ENCODE results near the gene NUTF2.
"Not testable (repeated sequence)": the region's sequence is repeated elsewhere in the genome, so short reads cannot be mapped to it uniquely, and the experiment has no call there.

Gene NUTF2

GRCh38 chr16:67841198-67841815, 5.4 kb upstream of the NUTF2 start:
- no peak for DNase-seq

DNA sequence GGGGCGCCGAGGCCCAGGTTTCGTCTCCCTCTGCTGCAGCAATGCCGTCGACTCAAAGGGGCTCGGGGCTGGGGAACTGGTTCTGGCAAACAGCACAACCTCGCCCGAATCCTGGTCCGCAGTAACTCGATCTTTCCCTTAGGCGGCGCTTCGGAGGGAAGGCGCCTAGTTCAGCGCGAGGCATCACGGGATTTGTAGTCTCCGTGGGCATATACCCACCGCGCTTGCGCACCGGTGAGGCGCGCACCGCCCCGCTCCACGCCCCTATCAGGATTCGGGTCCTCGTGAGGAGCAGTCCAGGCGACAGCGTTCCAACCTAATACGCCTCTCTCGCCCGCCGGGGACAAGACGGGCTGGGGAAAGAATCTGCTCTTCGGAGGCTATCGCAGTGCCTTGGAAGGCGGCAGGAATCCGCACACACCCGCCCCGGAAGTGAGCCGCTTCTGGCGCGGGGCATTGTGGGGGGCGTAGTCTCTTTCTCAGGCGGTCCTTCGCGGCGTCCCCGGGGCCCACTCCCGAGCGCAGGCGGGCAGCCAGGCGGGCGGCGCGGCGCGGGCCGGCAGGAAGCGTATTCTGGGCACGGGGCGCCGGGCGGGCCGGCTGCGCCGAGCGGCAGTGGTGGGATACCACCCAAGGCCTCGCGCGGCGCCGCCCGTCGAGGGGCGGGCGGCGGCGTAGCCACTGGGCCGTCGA, 4.8 kb upstream of the NUTF2 start, which contains the start of gene THAP11:
TSS of gene THAP11 (plus strand) at position 505 of the 693 bp plus-strand sequence. CDS start 235 bp downstream, outside the sequence.
- DNase-seq = peak; percentile 92

- DNase-seq = peak; percentile 58
These were observed 4.0 kb upstream of the NUTF2 start for GRCh38 chr16:67842509-67843342.

DNA sequence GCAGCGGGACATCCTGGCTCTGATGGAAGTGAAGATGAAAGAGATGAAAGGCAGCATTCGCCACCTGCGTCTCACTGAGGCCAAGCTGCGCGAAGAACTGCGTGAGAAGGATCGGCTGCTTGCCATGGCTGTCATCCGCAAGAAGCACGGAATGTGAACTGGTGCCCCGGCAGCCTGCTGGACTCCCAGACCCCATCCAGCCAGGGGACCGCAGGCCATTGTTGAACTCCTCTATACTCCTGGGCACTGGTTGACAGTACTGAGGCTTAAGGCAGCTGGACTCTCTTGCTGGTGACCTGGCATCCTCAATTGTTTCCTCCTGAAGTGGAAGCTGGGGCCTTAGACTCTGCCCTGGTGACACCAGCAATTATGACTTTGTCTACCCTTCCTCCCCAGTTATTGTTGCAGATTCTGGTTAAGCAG, 3.4 kb upstream of the NUTF2 start:
- DNase-seq = no peak

GRCh38 chr16:67844497-67844896, 2.2 kb upstream of the NUTF2 start:
- no peak for DNase-seq

GRCh38 chr16:67845291-67846062, 1.3 kb upstream of the NUTF2 start:
- no peak for DNase-seq

GRCh38 chr16:67846063-67846319, 742 bp upstream of the NUTF2 start:
- DNase-seq = no peak

- no peak for DNase-seq
These were observed 530 bp downstream of the NUTF2 start, which contains the start of gene CENPT for GRCh38 chr16:67847064-67847861. CENPT (minus strand) TSS chr16:67847693; CDS start chr16:67833859, 13,834 bp downstream.

DNA sequence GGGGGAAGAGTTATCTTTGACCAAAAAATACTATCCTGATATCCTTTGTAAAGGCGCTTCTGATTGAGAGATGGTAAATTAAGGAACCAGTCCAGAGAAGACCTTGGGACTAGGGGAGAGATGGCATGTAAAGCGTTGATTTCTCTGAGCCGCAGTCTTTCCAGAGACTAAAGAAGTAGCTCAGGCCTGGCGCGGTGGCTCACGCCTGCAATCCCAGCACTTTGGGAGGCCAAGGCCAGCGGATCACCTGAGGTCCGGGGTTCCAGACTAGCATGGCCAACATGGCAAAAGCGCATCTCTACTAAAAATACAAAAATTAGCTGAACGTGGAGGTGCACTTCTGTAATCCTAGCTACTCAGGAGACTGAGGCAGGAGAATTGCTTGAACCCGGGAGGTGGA, 1.4 kb downstream of the NUTF2 start:
- no peak for DNase-seq

- no peak for DNase-seq
These were observed 6.9 kb downstream of the NUTF2 start for GRCh38 chr16:67853670-67854069.

- no peak for DNase-seq
These were observed 9.1 kb downstream of the NUTF2 start for GRCh38 chr16:67855789-67856188.

- no peak for DNase-seq
These were observed 10.3 kb downstream of the NUTF2 start for GRCh38 chr16:67856927-67857546.

DNA sequence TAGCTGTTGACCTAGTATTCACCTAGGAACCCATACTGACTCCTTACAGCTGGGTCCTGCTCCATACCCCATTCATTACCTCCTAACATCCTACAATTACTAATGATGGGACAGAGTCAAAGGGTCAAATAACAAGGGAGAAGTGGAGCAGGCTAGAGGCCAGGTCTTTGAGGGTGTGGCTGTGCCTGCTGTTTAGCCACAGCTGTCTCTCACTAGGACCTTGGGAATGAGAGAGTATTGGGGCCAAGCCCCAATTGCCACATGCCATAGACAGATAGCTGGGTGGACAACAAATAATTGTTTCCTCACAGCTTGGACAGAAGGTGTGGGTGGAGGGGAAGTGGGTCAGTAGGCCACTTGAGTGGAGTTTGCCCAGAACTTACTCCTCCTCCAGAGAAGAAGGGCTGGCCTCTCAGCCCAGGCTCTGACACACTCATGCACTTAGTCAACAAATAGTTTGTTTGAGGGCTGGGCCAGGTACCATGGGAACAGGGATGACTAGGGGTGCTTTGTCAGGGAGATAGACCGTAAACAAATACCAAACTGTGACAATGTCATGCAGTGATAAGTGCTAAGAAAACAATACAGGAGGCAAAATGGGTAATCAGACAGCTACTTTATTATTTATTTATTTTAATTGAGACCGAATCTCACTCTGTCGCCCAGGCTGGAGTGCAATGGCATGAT, 11.0 kb downstream of the NUTF2 start:
- peak; percentile 37 for DNase-seq

DNA sequence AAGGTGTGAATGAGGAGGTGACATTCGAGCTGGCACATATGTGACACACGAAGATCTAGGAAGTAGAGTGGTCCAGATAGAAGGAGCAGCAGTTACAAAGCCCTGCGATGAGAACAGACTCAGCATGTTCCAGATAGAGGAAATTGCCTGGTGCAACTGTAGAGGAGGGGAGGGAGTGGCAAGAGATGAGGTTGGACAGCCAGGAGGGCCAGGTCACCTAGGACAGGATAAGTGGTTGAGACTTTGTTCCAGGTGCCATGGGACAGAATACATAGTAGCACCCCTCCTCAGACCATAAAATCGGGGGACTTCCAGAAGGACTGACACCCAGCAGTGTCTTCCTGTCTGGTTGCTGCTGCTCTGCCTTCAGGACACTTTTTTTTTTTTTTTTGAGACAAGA, 11.8 kb downstream of the NUTF2 start:
- no peak for DNase-seq

GRCh38 chr16:67860589-67861398, 14.1 kb downstream of the NUTF2 start:
- DNase-seq = no peak

DNA sequence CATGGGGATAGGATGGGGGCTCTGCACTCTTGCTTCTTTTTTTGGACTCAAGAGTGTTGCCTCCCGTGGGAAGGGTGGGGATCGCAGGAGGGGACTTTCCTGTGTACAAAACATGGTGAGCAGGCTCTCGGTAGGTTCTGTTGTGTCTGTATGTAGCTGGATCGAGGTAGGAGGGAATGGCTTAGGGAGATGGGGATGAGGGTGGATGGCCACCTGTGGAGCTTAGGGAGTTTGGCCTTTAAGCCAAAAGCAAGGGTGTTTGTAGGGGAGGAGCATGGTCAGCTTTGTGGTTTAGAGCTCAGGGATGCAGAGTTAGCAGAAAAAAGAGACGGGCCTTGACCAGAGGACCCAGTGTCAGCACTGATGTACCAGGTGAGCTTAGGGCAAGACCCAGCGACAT, 15.1 kb downstream of the NUTF2 start:
- DNase-seq = no peak

- DNase-seq = no peak
These were observed 16.2 kb downstream of the NUTF2 start for GRCh38 chr16:67862623-67863583.

DNA sequence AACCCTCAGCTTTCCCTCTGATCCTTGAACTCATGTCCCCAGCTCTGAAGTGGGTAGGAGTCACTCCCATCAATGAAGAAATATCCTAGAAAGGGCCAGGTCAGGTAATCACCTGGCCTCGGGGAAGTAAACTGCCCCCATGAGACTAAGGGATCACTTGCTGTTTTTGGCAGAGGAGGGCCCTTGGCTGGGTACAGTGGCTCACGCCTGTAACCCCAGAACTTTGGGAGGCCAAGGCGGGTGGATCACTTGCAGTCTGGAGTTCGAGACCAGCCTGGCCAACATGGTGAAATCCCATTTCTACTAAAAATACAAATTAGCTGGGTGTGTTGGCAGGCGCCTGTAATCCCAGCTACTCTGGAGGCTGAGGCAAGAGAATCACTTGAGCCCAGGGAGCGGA, 17.3 kb downstream of the NUTF2 start:
- DNase-seq = not testable (repeated sequence)

GRCh38 chr16:67864594-67864993, 17.9 kb downstream of the NUTF2 start:
- no peak for DNase-seq
